Liver (tissue), 9 donors: ENCODE data around the gene PSMD1. TPM values are rescaled to one million over a fixed set of nuclear protein-coding genes. Genes with fewer than 3 reads are reported as not detected.

Experiments
- DNase-seq: peaks from one replicate; pipeline ENCODE4 v3.0.0-alpha.2; 2017; ENCODE audit warnings: low spot score
- H3K27ac ChIP-seq, 2 donors: one replicate each; pipeline ENCODE4 v1.7.0; 2013; ENCODE audit warnings: inconsistent platforms in 2 of 2, low read length in 2 of 2, control low read depth in 1 of 2, low read depth in 1 of 2, mild to moderate bottlenecking in 1 of 2
- H3K27me3 ChIP-seq, 4 donors: one replicate each; pipeline versions ENCODE4 v1.6.1 to v1.7.0; 2013; ENCODE audit warnings: low read length in 3 of 4, inconsistent platforms in 1 of 4, mild to moderate bottlenecking in 1 of 4, moderate library complexity in 1 of 4; ENCODE audit not compliant: control insufficient read depth in 4 of 4, insufficient read depth in 4 of 4
- H3K36me3 ChIP-seq, 4 donors: one replicate each; pipeline versions ENCODE4 v1.6.1 to v1.7.0; 2013; ENCODE audit warnings: low read length in 3 of 4, mild to moderate bottlenecking in 3 of 4, low read depth in 1 of 4, moderate library complexity in 1 of 4; ENCODE audit not compliant: control insufficient read depth in 4 of 4, insufficient read depth in 3 of 4
- H3K4me1 ChIP-seq, 4 donors: one replicate each; pipeline versions ENCODE4 v1.6.1 to v1.7.0; 2013; ENCODE audit warnings: low read length in 3 of 4, mild to moderate bottlenecking in 3 of 4, moderate library complexity in 1 of 4; ENCODE audit not compliant: control insufficient read depth in 4 of 4, insufficient read depth in 4 of 4
- H3K4me3 ChIP-seq, 3 donors: one replicate each; pipeline versions ENCODE4 v1.6.1 to v1.7.0; 2013; ENCODE audit warnings: low read length in 3 of 3, control low read depth in 1 of 3, low read depth in 1 of 3, mild to moderate bottlenecking in 1 of 3
- H3K9ac ChIP-seq, 2 donors: one replicate each; pipeline ENCODE4 v1.7.0; 2013; ENCODE audit warnings: low read length in 2 of 2, mild to moderate bottlenecking in 2 of 2, moderate library complexity in 2 of 2, control low read depth in 1 of 2, low read depth in 1 of 2
- H3K9me3 ChIP-seq, 4 donors: one replicate each; pipeline versions ENCODE4 v1.6.1 to v1.7.0; 2013; ENCODE audit warnings: low read length in 3 of 4; ENCODE audit not compliant: control insufficient read depth in 4 of 4
- EGR1 ChIP-seq, 2 donors: IDR thresholded peaks; 2 replicates each; pipeline ENCODE4 v1.6.1; 2016 to 2018; ENCODE audit warnings: antibody characterized with exemption in 2 of 2, low read depth in 2 of 2
- FOXA1 ChIP-seq: IDR thresholded peaks from 2 replicates; pipeline ENCODE4 v1.6.1; 2016; ENCODE audit warnings: antibody characterized with exemption
- FOXA2 ChIP-seq: IDR thresholded peaks from 2 replicates; pipeline ENCODE4 v1.6.1; 2016; ENCODE audit warnings: antibody characterized with exemption
- GABPA ChIP-seq, 2 donors: IDR thresholded peaks in 1 of 2; conservative IDR thresholded peaks in 1 of 2; 2 replicates each; pipeline ENCODE4 v1.6.1; 2016; ENCODE audit warnings: antibody characterized with exemption in 2 of 2, mild to moderate bottlenecking in 1 of 2, moderate library complexity in 1 of 2
- HNF4A ChIP-seq, 2 donors: conservative IDR thresholded peaks; 2 replicates each; pipeline ENCODE4 v1.6.1; 2016; ENCODE audit warnings: antibody characterized with exemption in 2 of 2, mild to moderate bottlenecking in 2 of 2
- HNF4G ChIP-seq: IDR thresholded peaks from 2 replicates; pipeline ENCODE4 v1.6.1; 2016; ENCODE audit warnings: antibody characterized with exemption
- JUND ChIP-seq, 2 donors: IDR thresholded peaks; 2 replicates each; pipeline ENCODE4 v1.6.1; 2016; ENCODE audit warnings: antibody characterized with exemption in 2 of 2
- NR2F2 ChIP-seq: IDR thresholded peaks from 2 replicates; pipeline ENCODE4 v1.6.1; 2016; ENCODE audit warnings: antibody characterized with exemption
- RAD21 ChIP-seq, 2 donors: IDR thresholded peaks; 2 replicates each; pipeline ENCODE4 v1.6.1; 2016; ENCODE audit warnings: antibody characterized with exemption in 2 of 2, mild to moderate bottlenecking in 2 of 2
- RXRA ChIP-seq, 2 donors: IDR thresholded peaks; 2 replicates each; pipeline ENCODE4 v1.6.1; 2017 to 2018; ENCODE audit warnings: antibody characterized with exemption in 2 of 2, mild to moderate bottlenecking in 1 of 2
- SP1 ChIP-seq: IDR thresholded peaks from 2 replicates; pipeline ENCODE4 v1.6.1; 2018; ENCODE audit warnings: antibody characterized with exemption, mild to moderate bottlenecking
- TAF1 ChIP-seq: conservative IDR thresholded peaks from 2 replicates; pipeline ENCODE4 v1.6.1; 2016; ENCODE audit warnings: antibody characterized with exemption, mild to moderate bottlenecking
- YY1 ChIP-seq: IDR thresholded peaks from 2 replicates; pipeline ENCODE4 v1.6.1; 2016; ENCODE audit warnings: antibody characterized with exemption, mild to moderate bottlenecking
- WGBS: extraction: QIAGEN DNeasy Blood & Tissue Kit; methylation state at CpG from one replicate; pipeline ENCODE4 v1.1.7; 2013; 5-methylcytosine and 5-hydroxymethylcytosine counted together
- polyA plus RNA-seq, 2 donors: library from polyadenylated mRNA; stranded (reverse) in 1 of 2; unstranded in 1 of 2; fragments of 200-250 nt in 1 of 2; fragments of >200 nt in 1 of 2; fragmentation: Nextera tagmentation in 1 of 2; extraction: Ambion mirVana in 1 of 2; gene quantifications; one replicate each; pipeline versions ENCODE4 v1.2.1 to v1.2.3, GENCODE V29; 2013 to 2015
- total RNA-seq, 2 donors: library from RNA; depleted of rRNA; stranded (reverse); fragments of >200 nt; gene quantifications; one replicate each; pipeline ENCODE4 v1.2.3, GENCODE V29; 2014
- TF ChIP-seq, protein P1 (sequence below): IDR thresholded peaks from 2 replicates; pipeline ENCODE4 v1.6.1; 2016; ENCODE audit warnings: antibody characterized with exemption, mild to moderate bottlenecking
- TF ChIP-seq, protein P2 (sequence below): IDR thresholded peaks from 2 replicates; pipeline ENCODE4 v1.6.1; 2016; ENCODE audit warnings: antibody characterized with exemption
- TF ChIP-seq, protein P3 (sequence below): IDR thresholded peaks from 2 replicates; pipeline ENCODE4 v1.6.1; 2016; ENCODE audit warnings: antibody characterized with exemption
- TF ChIP-seq, protein P4 (sequence below): IDR thresholded peaks from 2 replicates; pipeline ENCODE4 v1.6.1; 2016; ENCODE audit warnings: antibody characterized with exemption
- TF ChIP-seq, protein P5 (sequence below): fragments of 150-350 bp; IDR thresholded peaks from 2 replicates; pipeline ENCODE4 v1.5.1; 2017; ENCODE audit warnings: improper control_type of control experiment, low read depth, low read length; ENCODE audit not compliant: missing input control
- donor health status: healthy.
- donor health status: healthy.
- donor health status: healthy.
- donor health status: healthy.
- donor health status: healthy.

Gene PSMD1
- total and polyA plus RNA-seq, 4 donors, result 31.7 to 83.3 (median 68.1) TPM

DNA sequence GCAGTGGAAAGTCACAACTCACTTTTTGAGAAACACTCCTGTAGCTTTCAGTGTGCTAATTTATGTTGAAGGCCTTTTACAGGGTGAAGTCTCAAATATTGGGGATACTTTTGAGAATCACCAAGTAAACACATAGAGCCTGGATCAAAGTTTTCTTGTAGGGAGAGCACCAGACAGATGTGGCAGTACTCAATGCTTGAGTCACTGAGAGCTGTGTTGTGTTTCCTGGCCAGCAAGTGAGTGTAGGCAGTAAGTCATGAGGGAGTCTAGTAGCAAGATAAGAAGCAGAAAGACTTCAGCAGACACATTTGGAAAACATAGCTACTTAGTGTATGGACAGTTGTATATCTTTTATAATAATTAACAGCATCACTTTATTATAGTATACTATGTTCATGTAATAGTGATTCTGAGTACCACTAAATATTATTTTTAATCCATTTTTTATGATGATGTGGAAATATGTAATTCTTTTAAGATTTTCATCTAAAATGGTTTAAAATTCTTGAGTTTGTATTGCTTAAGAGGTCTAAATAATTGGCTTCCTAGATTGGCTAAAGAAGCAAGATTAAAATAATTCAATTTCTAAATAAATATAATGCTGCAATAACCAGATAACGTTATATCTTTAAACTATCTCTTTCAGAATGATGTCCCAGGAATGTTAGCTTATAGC is 12.8 kb downstream of the PSMD1 start:
- peaks cover 8 to 57% (median 52%) of the 10 kb centered on the region in 4 donors for H3K36me3 ChIP-seq
- TF ChIP-seq GABPA (IDR thresholded peaks at IDR 0.05 in 1 of 2, conservative IDR thresholded peaks at IDR 0.05 in 1 of 2), result no peak
- TF ChIP-seq, protein P1, sequence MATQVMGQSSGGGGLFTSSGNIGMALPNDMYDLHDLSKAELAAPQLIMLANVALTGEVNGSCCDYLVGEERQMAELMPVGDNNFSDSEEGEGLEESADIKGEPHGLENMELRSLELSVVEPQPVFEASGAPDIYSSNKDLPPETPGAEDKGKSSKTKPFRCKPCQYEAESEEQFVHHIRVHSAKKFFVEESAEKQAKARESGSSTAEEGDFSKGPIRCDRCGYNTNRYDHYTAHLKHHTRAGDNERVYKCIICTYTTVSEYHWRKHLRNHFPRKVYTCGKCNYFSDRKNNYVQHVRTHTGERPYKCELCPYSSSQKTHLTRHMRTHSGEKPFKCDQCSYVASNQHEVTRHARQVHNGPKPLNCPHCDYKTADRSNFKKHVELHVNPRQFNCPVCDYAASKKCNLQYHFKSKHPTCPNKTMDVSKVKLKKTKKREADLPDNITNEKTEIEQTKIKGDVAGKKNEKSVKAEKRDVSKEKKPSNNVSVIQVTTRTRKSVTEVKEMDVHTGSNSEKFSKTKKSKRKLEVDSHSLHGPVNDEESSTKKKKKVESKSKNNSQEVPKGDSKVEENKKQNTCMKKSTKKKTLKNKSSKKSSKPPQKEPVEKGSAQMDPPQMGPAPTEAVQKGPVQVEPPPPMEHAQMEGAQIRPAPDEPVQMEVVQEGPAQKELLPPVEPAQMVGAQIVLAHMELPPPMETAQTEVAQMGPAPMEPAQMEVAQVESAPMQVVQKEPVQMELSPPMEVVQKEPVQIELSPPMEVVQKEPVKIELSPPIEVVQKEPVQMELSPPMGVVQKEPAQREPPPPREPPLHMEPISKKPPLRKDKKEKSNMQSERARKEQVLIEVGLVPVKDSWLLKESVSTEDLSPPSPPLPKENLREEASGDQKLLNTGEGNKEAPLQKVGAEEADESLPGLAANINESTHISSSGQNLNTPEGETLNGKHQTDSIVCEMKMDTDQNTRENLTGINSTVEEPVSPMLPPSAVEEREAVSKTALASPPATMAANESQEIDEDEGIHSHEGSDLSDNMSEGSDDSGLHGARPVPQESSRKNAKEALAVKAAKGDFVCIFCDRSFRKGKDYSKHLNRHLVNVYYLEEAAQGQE, result no peak
- no peak for TF ChIP-seq EGR1 (IDR thresholded peaks at IDR 0.05; ENCODE audit: low read depth in 2 of 2)
- no peak for TF ChIP-seq RXRA (IDR thresholded peaks at IDR 0.05)
- TF ChIP-seq, protein P2, sequence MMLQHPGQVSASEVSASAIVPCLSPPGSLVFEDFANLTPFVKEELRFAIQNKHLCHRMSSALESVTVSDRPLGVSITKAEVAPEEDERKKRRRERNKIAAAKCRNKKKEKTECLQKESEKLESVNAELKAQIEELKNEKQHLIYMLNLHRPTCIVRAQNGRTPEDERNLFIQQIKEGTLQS, result no peak
- no peak for TF ChIP-seq JUND (IDR thresholded peaks at IDR 0.05)
- TF ChIP-seq, protein P3, sequence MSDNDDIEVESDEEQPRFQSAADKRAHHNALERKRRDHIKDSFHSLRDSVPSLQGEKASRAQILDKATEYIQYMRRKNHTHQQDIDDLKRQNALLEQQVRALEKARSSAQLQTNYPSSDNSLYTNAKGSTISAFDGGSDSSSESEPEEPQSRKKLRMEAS, result no peak
- no peak for TF ChIP-seq NR2F2
- no peak for TF ChIP-seq FOXA1
- TF ChIP-seq HNF4G, result no peak
- TF ChIP-seq, protein P4, sequence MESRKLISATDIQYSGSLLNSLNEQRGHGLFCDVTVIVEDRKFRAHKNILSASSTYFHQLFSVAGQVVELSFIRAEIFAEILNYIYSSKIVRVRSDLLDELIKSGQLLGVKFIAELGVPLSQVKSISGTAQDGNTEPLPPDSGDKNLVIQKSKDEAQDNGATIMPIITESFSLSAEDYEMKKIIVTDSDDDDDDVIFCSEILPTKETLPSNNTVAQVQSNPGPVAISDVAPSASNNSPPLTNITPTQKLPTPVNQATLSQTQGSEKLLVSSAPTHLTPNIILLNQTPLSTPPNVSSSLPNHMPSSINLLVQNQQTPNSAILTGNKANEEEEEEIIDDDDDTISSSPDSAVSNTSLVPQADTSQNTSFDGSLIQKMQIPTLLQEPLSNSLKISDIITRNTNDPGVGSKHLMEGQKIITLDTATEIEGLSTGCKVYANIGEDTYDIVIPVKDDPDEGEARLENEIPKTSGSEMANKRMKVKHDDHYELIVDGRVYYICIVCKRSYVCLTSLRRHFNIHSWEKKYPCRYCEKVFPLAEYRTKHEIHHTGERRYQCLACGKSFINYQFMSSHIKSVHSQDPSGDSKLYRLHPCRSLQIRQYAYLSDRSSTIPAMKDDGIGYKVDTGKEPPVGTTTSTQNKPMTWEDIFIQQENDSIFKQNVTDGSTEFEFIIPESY, result no peak
- TF ChIP-seq YY1, result no peak
- no peak for TF ChIP-seq SP1
- TF ChIP-seq HNF4A (conservative IDR thresholded peaks at IDR 0.05), result no peak
- TF ChIP-seq, protein P5, sequence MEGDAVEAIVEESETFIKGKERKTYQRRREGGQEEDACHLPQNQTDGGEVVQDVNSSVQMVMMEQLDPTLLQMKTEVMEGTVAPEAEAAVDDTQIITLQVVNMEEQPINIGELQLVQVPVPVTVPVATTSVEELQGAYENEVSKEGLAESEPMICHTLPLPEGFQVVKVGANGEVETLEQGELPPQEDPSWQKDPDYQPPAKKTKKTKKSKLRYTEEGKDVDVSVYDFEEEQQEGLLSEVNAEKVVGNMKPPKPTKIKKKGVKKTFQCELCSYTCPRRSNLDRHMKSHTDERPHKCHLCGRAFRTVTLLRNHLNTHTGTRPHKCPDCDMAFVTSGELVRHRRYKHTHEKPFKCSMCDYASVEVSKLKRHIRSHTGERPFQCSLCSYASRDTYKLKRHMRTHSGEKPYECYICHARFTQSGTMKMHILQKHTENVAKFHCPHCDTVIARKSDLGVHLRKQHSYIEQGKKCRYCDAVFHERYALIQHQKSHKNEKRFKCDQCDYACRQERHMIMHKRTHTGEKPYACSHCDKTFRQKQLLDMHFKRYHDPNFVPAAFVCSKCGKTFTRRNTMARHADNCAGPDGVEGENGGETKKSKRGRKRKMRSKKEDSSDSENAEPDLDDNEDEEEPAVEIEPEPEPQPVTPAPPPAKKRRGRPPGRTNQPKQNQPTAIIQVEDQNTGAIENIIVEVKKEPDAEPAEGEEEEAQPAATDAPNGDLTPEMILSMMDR, result no peak
- no peak for TF ChIP-seq FOXA2
- no peak for TF ChIP-seq TAF1
- TF ChIP-seq RAD21 (IDR thresholded peaks at IDR 0.05), result no peak

More for the DNA sequence above, 12.8 kb downstream of the PSMD1 start:
- Histone ChIP-seq H3K27me3 (no peaks in the 10 kb centered on the region), H3K4me1 (no peaks in the 10 kb centered on the region), H3K27ac (no peak overlapping the region), H3K4me3 (no peak overlapping the region), H3K9ac (no peak overlapping the region), H3K9me3 (no peaks in the 10 kb centered on the region)
- WGBS, result 93% methylated on average over 1 of the region's 1 CpG
- DNase-seq, result no peak
